HCT116 (cell line): ENCODE data around the gene HIVEP1.

Experiments used
- ATF3 ChIP-seq: IDR thresholded peaks from 2 replicates; pipeline ENCODE4 v1.6.1; 2012
- EZH2phosphoT487 ChIP-seq: fragments of 200-600 bp; IDR thresholded peaks from 2 replicates; pipeline ENCODE4 v1.6.1; 2018; ENCODE audit warnings: antibody characterized with exemption, borderline replicate concordance
- JUND ChIP-seq: IDR thresholded peaks from 2 replicates; pipeline ENCODE4 v1.6.1; 2012
- MAX ChIP-seq: IDR thresholded peaks from 2 replicates; pipeline ENCODE4 v1.6.1; 2012
- REST ChIP-seq: IDR thresholded peaks from 2 replicates; pipeline ENCODE4 v1.6.1; 2012; ENCODE audit warnings: low read depth
- SIN3A ChIP-seq: IDR thresholded peaks from 2 replicates; pipeline ENCODE4 v1.6.1; 2012; ENCODE audit warnings: low read depth
- SP1 ChIP-seq: IDR thresholded peaks from 2 replicates; pipeline ENCODE4 v1.6.1; 2012; ENCODE audit warnings: low read depth
- SRF ChIP-seq: IDR thresholded peaks from 2 replicates; pipeline ENCODE4 v1.6.1; 2012; ENCODE audit warnings: low read depth
- YY1 ChIP-seq: IDR thresholded peaks from 2 replicates; pipeline ENCODE4 v1.6.1; 2011; ENCODE audit warnings: low read length, low read depth, moderate library complexity, mild to moderate bottlenecking; ENCODE audit not compliant: insufficient replicate concordance; ENCODE audit errors: extremely low read depth
- ZFX ChIP-seq: fragments of 450-650 bp; IDR thresholded peaks from 2 replicates; pipeline ENCODE4 v1.6.1; 2017
- TF ChIP-seq, protein P1 (sequence below), 3 experiments: fragments of 200-600 bp in 1 of 3; sonication (generic) in 1 of 3; IDR thresholded peaks in 2 of 3; conservative IDR thresholded peaks in 1 of 3; 2 replicates each; pipeline ENCODE4 v1.5.1; 2012 to 2017; ENCODE audit warnings: low read depth in 2 of 3, low read length in 2 of 3, antibody characterized with exemption in 1 of 3, borderline replicate concordance in 1 of 3, control low read depth in 1 of 3, mild to moderate bottlenecking in 1 of 3, mixed read lengths in 1 of 3, mixed run types in 1 of 3, moderate library complexity in 1 of 3; ENCODE audit not compliant: insufficient read depth in 1 of 3
- TF ChIP-seq, protein P2 (sequence below): IDR thresholded peaks from 2 replicates; pipeline ENCODE4 v1.6.1; 2011; ENCODE audit warnings: mild to moderate bottlenecking, low read length, moderate library complexity; ENCODE audit not compliant: insufficient replicate concordance; ENCODE audit errors: extremely low read depth

DNA sequence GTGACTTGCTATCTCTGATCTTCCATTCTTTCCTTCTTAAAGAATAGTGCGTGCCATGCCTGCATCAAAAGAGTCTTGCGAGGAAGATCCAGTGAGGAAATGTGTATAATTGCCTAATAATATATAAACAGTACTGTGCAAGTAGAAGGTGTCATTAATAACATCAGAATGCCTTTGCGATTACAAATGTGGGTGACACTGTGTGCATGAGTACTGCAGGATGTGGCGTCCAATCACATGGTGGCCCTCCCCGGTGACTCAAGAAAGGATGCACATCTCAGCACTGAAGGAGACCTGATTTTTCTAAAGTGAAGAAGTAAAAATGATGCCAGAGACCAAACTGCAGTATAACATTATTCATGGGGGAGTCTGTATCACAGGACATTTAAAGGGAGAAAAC is 170.6 kb downstream of the HIVEP1 start:
- TF ChIP-seq, protein P1, sequence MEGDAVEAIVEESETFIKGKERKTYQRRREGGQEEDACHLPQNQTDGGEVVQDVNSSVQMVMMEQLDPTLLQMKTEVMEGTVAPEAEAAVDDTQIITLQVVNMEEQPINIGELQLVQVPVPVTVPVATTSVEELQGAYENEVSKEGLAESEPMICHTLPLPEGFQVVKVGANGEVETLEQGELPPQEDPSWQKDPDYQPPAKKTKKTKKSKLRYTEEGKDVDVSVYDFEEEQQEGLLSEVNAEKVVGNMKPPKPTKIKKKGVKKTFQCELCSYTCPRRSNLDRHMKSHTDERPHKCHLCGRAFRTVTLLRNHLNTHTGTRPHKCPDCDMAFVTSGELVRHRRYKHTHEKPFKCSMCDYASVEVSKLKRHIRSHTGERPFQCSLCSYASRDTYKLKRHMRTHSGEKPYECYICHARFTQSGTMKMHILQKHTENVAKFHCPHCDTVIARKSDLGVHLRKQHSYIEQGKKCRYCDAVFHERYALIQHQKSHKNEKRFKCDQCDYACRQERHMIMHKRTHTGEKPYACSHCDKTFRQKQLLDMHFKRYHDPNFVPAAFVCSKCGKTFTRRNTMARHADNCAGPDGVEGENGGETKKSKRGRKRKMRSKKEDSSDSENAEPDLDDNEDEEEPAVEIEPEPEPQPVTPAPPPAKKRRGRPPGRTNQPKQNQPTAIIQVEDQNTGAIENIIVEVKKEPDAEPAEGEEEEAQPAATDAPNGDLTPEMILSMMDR (IDR thresholded peaks at IDR 0.05 in 2 of 3, conservative IDR thresholded peaks at IDR 0.05 in 1 of 3; ENCODE audit: borderline replicate concordance in 1 of 3, insufficient read depth in 1 of 3, low read depth in 2 of 3, low read length in 2 of 3), result no peak
- no peak for TF ChIP-seq ZFX
- TF ChIP-seq SP1, result no peak
- no peak for TF ChIP-seq REST
- no peak for TF ChIP-seq MAX
- TF ChIP-seq ATF3, result no peak
- TF ChIP-seq SRF, result no peak
- TF ChIP-seq JUND, result no peak
- TF ChIP-seq EZH2phosphoT487, result no peak
- no peak for TF ChIP-seq YY1
- no peak for TF ChIP-seq SIN3A
- TF ChIP-seq, protein P2, sequence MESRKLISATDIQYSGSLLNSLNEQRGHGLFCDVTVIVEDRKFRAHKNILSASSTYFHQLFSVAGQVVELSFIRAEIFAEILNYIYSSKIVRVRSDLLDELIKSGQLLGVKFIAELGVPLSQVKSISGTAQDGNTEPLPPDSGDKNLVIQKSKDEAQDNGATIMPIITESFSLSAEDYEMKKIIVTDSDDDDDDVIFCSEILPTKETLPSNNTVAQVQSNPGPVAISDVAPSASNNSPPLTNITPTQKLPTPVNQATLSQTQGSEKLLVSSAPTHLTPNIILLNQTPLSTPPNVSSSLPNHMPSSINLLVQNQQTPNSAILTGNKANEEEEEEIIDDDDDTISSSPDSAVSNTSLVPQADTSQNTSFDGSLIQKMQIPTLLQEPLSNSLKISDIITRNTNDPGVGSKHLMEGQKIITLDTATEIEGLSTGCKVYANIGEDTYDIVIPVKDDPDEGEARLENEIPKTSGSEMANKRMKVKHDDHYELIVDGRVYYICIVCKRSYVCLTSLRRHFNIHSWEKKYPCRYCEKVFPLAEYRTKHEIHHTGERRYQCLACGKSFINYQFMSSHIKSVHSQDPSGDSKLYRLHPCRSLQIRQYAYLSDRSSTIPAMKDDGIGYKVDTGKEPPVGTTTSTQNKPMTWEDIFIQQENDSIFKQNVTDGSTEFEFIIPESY, result no peak
